Lower leg skin (tissue), 3 donors: ENCODE data around the gene MAP2.

Experiments
- CTCF ChIP-seq, 3 donors: fragments of 450-650 bp; IDR thresholded peaks; one replicate each; pipeline ENCODE4 v1.5.1; 2016; ENCODE audit warnings: antibody characterized with exemption in 3 of 3, mild to moderate bottlenecking in 3 of 3, moderate library complexity in 2 of 3
- POLR2A ChIP-seq, 2 donors: fragments of 450-650 bp; IDR thresholded peaks; one replicate each; pipeline ENCODE4 v1.6.1; 2016 to 2017; ENCODE audit warnings: antibody characterized with exemption in 2 of 2, mild to moderate bottlenecking in 1 of 2, moderate library complexity in 1 of 2

GRCh38 chr2:209525834-209526281, 102.0 kb downstream of the MAP2 start:
- TF ChIP-seq CTCF (IDR thresholded peaks at IDR 0.05): no peak
- no peak for TF ChIP-seq POLR2A (IDR thresholded peaks at IDR 0.05)
